ENCODE measurements around the gene HHAT.
"Not testable (repeated sequence)": the region's sequence is repeated elsewhere in the genome, so short reads cannot be mapped to it uniquely, and the experiment has no call there.

The HHAT gene

GRCh38 chr1:210397252-210397651 is 68.5 kb downstream of the HHAT start:
- no peak for DNase-seq (ENCODE audit: low spot score)

- DNase-seq (ENCODE audit: low spot score) = no peak
These were observed 69.0 kb downstream of the HHAT start for GRCh38 chr1:210397681-210398080.

- no peak for DNase-seq (ENCODE audit: low spot score)
These were observed 69.8 kb downstream of the HHAT start for GRCh38 chr1:210398466-210398865.

DNA sequence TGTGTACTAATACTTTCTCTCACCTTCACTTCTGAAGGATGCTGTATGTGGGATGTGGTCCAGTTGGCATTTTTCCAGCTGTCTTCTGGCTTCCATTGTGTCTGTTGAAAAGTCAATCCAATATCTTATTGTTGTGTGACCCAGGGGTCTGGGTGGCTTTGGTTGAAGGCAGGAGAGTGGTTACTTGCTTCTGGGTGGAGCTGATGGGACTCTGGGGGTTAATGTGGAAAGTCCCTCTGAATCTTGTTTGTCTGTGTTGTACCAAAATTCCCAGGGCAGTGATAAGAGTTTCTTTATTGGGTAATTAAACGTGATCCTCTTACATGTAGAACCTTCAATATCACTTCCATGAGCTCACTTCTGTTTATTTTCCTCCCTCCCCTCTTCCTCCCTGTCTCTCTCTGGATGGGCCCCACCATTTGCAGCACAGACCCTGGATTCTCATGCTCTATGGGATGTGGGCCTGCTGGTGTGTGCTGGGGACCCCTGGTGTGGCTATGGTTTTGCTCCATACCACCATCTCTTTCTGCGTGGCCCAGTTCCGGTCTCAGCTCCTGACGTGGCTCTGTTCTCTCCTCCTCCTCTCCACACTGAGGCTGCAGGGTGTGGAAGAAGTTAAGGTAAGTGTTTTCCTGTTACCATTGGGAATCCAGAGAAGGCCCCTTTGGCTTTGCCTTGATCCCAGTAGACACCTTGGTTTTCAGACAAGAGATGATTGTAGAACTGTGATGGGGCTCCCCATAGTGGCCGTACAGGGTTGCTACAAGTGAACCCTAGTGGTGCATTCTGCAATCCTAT is 71.5 kb downstream of the HHAT start:
- peak; percentile 69 for DNase-seq (ENCODE audit: low spot score)

GRCh38 chr1:210402560-210402959 is 73.9 kb downstream of the HHAT start:
- no peak for DNase-seq (ENCODE audit: low spot score)

GRCh38 chr1:210405316-210405715 is 76.6 kb downstream of the HHAT start:
- DNase-seq (ENCODE audit: low spot score) = no peak

- DNase-seq (ENCODE audit: low spot score) = not testable (repeated sequence)
These were observed 77.6 kb downstream of the HHAT start for GRCh38 chr1:210406341-210406740.

DNA sequence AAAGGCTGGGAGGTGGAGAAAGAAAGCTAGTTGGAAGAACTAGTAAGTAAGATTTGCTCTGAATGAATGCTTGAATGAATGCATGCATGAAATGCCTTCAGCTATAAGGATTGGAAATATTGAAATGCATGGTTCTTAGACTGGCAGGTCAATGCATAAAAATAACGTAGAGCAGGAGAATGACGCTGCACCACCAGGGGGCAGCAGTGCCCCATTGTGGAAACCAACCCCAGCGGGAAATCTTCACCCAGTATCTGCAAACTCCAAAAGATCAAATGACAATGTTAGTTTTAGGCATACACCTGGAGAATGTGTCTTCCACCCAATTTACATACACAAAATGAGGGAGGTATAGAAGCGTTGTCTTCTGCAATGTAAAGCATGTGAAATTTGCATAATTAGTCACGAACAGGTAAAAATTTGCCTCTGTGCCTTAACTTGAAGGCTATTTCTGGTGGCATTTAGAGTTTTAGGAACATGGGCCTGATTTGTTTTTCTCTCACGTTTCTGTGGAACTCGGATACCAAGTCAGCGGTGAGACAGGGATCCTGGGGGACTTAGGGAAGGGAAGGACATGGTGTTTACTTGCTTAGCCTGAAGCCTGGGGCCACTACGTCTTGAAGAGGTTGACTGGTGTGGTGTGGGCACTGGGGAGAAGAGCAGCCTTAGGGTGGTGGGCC is 78.6 kb downstream of the HHAT start:
- peak; percentile 68 for DNase-seq (ENCODE audit: low spot score)

DNA sequence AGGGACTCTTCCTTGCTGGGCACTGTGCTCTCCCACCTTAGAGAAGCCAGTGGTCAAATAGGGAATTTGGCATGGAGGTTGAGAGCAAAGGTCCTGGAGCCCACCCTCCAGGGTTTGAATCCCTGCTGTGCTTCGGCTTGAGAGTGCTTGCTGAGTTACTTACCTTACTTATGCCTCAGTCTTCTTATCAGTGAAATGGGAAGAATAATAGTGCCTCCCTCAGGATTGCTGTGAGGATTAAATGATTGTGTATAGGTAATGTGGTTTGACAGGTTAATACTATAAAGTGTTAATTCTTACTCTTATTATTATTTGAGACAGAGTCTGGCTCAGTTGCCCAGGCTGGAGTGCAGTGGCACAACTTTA is 79.2 kb downstream of the HHAT start:
- DNase-seq (ENCODE audit: low spot score) = no peak

DNA sequence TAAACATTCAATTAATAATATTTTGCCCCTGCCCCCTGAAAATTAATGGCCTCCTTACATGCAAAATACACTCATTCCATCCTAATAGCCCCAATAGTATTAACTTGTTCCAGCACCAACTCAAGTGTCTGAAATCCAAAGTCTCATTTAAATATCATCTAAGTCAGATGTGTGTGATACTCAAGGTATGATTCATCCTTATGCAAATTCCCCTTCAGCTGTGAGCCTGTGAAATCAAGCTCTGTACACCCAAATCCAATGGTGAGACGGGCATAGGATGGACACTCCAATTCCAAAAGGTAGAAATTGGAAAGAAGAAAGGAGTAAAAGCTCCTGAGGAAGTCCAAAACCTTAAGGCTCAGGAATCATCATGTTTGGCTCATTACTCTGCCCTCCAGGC is 83.5 kb downstream of the HHAT start:
- no peak for DNase-seq (ENCODE audit: low spot score)

GRCh38 chr1:210413951-210414350 is 85.2 kb downstream of the HHAT start:
- DNase-seq (ENCODE audit: low spot score) = no peak

DNA sequence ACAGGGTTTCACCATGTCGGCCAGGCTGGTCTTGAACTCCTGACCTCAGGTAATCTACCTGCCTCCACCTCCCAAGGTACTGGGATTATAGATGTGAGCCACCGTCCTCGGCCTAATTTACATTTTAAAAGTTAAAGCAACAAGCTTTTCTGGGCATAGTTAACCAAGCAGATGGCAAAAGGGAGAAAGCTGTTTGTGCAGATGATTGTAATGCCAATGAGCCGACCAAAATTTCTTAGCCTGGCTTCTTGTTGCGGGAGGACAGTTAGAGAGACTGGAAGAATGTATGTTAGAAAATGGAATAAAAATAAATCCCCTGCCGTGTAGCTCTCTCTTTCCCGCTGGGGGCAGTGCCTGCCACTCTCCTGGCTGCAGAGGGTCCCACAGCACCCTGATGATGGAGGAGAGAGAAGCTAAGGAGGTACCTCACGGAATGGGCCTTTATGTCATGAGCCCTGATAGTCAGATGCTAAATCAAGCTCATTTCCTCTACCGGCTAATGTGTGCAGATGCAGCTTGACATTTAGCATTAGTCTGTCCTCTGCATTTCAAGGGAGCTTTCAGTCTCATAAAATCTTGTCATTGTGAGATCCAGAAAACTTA is 87.2 kb downstream of the HHAT start:
- DNase-seq (ENCODE audit: low spot score) = no peak

- DNase-seq (ENCODE audit: low spot score) = no peak
These were observed 88.0 kb downstream of the HHAT start for GRCh38 chr1:210416681-210417080.

DNA sequence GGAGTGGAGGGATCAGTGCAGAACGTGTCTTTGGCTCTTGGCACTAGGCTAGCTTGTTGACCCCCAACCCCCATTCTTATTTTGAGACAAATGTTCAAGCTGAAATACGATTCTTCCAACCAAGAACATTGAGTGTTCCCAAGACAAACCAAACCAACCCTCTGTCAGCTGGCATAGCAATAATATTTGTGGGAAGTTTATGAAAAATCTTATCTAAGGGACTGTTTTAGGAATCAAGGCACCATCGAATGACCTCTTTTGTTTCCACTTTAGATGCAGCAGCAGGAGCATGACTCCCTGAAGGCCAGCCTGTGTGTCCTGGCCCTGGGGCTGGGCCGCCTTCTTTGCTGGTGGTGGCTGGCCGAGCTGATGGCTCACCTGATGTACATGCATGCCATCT is 89.2 kb downstream of the HHAT start:
- DNase-seq (ENCODE audit: low spot score) = no peak

DNA sequence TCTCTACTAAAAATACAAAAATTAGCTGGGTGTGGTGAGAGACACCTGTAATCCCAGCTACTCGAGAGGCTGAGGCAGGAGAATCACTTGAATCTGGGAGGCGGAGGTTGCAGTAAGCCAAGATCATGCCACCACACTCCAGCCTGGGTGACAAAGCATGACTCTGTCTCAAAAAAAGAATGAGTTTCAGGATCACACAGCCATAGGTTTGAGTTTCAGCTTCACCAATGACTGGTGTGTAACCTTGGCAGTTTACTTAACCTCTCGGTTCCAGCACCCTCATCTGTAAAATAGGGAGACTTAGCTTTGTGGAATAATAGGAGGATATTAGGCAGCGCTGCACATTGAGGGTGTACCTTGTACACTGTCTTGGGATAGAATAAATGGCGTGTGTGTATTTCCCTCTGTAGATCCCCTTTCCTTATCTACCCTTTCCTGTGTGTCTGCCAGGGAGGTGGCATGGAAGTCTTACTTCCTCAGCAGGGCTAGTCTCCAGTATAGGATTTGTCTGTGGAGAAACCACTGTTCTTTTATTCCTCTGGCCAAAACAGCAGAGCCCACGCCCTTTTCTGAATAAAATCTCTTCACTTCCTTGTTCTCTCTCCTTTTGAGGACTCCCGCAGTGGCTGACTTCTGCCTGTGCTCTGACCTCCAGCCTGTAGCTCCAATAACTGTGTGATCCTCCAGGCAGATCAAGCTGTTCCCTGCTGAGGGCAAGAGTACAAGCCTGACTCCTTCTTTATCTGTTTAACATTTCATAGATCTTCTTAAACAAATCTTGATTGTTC is 90.4 kb downstream of the HHAT start:
- no peak for DNase-seq (ENCODE audit: low spot score)

DNA sequence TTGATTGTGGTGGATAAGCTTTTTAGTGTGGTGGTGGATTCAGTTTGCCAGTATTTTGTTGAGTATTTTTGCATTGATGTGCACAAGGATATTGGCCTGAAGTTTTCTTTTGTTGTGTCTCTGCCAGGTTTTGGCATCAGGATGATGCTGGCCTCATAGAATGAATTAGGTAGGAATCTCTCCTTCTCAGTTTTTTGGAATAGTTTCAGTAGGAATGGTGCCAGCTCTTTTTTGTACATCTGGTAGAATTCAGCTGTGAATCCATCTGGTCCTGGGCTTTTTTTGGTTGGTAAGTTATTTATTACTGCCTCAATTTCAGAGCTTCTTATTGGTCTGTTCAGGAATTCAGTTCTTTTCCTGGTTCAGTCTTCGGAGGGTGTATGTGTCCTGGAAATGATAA is 98.0 kb downstream of the HHAT start:
- not testable (repeated sequence) for DNase-seq (ENCODE audit: low spot score)

- no peak for DNase-seq (ENCODE audit: low spot score)
These were observed 100.0 kb downstream of the HHAT start for GRCh38 chr1:210428696-210429095.

DNA sequence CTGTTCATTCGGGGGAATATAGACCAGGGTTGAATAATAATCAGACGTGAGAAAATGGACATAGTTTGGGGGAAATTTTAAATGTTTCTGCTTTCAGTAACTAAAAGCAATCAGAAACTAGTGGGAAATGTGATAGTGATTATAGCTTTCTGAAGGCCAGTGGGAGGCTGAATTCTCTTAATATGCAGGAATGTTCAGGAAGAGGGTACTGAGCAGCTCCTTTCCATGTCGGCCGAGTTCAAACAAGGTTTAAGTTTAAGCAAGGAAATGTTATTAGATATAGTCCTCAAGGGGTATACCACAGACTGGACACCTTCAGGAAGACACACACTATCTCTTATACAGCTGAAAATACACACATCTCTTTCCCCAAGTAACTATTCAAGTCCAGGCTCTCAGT is 105.5 kb downstream of the HHAT start:
- no peak for DNase-seq (ENCODE audit: low spot score)

GRCh38 chr1:210437111-210437510 is 108.4 kb downstream of the HHAT start:
- no peak for DNase-seq (ENCODE audit: low spot score)

GRCh38 chr1:210437781-210438180 is 109.1 kb downstream of the HHAT start:
- no peak for DNase-seq (ENCODE audit: low spot score)

GRCh38 chr1:210438928-210439841 is 110.5 kb downstream of the HHAT start:
- no peak for DNase-seq (ENCODE audit: low spot score)
